GM21619 (cell line): ENCODE data around the gene CTF1.
"Not testable (repeated sequence)": the region's sequence is repeated elsewhere in the genome, so short reads cannot be mapped to it uniquely, and the experiment has no call there.

Source experiments
- ATAC-seq: cut with Tn5 transposase; IDR thresholded peaks from one replicate; pipeline ENCODE4 v1.9.1; 2021; ENCODE audit not compliant: unreplicated experiment

Gene CTF1

GRCh38 chr16:30887927-30888326, 8.5 kb upstream of the CTF1 start:
- ATAC-seq: no peak

- no peak for ATAC-seq
Measured at GRCh38 chr16:30888856-30889499, 7.4 kb upstream of the CTF1 start.

- ATAC-seq: no peak
Measured at GRCh38 chr16:30889721-30890120, 6.7 kb upstream of the CTF1 start.

- not testable (repeated sequence) for ATAC-seq
Measured at GRCh38 chr16:30891043-30891823, 5.2 kb upstream of the CTF1 start.

- ATAC-seq: no peak
Measured at GRCh38 chr16:30892670-30893416, 3.6 kb upstream of the CTF1 start.

- peak; percentile 12 for ATAC-seq
Measured at GRCh38 chr16:30893417-30893743, 3.0 kb upstream of the CTF1 start.

- peak; percentile 70 for ATAC-seq
Measured at GRCh38 chr16:30893744-30894539, 2.5 kb upstream of the CTF1 start, which contains the start of gene BCL7C. BCL7C (minus strand) TSS chr16:30894077; CDS start chr16:30893944, 133 bp downstream.

- no peak for ATAC-seq
Measured at GRCh38 chr16:30894540-30895368, 1.7 kb upstream of the CTF1 start.

GRCh38 chr16:30895627-30896260, 670 bp upstream of the CTF1 start:
- no peak for ATAC-seq

GRCh38 chr16:30896889-30897733, 697 bp downstream of the CTF1 start:
- peak; percentile 38 for ATAC-seq

- ATAC-seq: no peak
Measured at GRCh38 chr16:30899794-30900193, 3.4 kb downstream of the CTF1 start.

- no peak for ATAC-seq
Measured at GRCh38 chr16:30900588-30900987, 4.2 kb downstream of the CTF1 start.

- ATAC-seq: no peak
Measured at GRCh38 chr16:30901201-30902028, 5.0 kb downstream of the CTF1 start.

GRCh38 chr16:30902029-30902972, 5.9 kb downstream of the CTF1 start:
- peak; percentile 56 for ATAC-seq

- no peak for ATAC-seq
Measured at GRCh38 chr16:30903002-30903401, 6.6 kb downstream of the CTF1 start.

- ATAC-seq: no peak
Measured at GRCh38 chr16:30903596-30903995, 7.2 kb downstream of the CTF1 start.
